Measurements from ENCODE around the gene HDLBP. TPM values are rescaled to one million over a fixed set of nuclear protein-coding genes. Genes with fewer than 3 reads are reported as not detected.

The HDLBP gene
- total RNA-seq, 1 donor from 2014 or later = 405 TPM

- H3K36me3 ChIP-seq (ENCODE audit: control insufficient read depth, insufficient read depth, low read length) = no peaks in the 10 kb centered on the region
- TF ChIP-seq CTCF (IDR thresholded peaks at IDR 0.05; ENCODE audit: insufficient read depth, low read length, poor library complexity, severe bottlenecking) = no peak
- no peak for DNase-seq (ENCODE audit: low read depth)
- peak overlapping the region; percentile 72 for H3K4me3 ChIP-seq (ENCODE audit: low read depth, low read length)
- no peaks in the 10 kb centered on the region for H3K27me3 ChIP-seq (ENCODE audit: control insufficient read depth, insufficient read depth, low read length)
These were observed 1.9 kb upstream of the HDLBP start for GRCh38 chr2:241317391-241317790.

- DNase-seq (ENCODE audit: low read depth) = no peak
- Histone ChIP-seq H3K4me3 (ENCODE audit: low read depth, low read length) (peak overlapping the region; percentile 72), H3K27me3 (ENCODE audit: control insufficient read depth, insufficient read depth, low read length) (no peaks in the 10 kb centered on the region), H3K36me3 (ENCODE audit: control insufficient read depth, insufficient read depth, low read length) (no peaks in the 10 kb centered on the region)
- TF ChIP-seq CTCF (IDR thresholded peaks at IDR 0.05; ENCODE audit: insufficient read depth, low read length, poor library complexity, severe bottlenecking) = no peak
These were observed 1.4 kb upstream of the HDLBP start for GRCh38 chr2:241316825-241317224.

GRCh38 chr2:241315879-241316631 lies 583 bp upstream of the HDLBP start, which contains the start of gene SEPTIN2:
TSS of gene SEPTIN2 (plus strand) at chr2:241315925. CDS start at chr2:241324233, 8,308 bp downstream.
- Histone ChIP-seq H3K4me3 (ENCODE audit: low read depth, low read length) (peak within 1 kb of the TSS; percentile 72), H3K36me3 (ENCODE audit: control insufficient read depth, insufficient read depth, low read length) (no peaks in the 10 kb centered on the region), H3K27me3 (ENCODE audit: control insufficient read depth, insufficient read depth, low read length) (no peaks in the 10 kb centered on the region)
- no peak for TF ChIP-seq CTCF (IDR thresholded peaks at IDR 0.05; ENCODE audit: insufficient read depth, low read length, poor library complexity, severe bottlenecking)
- DNase-seq (ENCODE audit: low read depth) = no peak

- H3K4me3 ChIP-seq (ENCODE audit: low read depth, low read length) = peak overlapping the region; percentile 63
- DNase-seq (ENCODE audit: low read depth) = no peak
- H3K27me3 ChIP-seq (ENCODE audit: control insufficient read depth, insufficient read depth, low read length) = no peaks in the 10 kb centered on the region
- TF ChIP-seq CTCF (IDR thresholded peaks at IDR 0.05; ENCODE audit: insufficient read depth, low read length, poor library complexity, severe bottlenecking) = no peak
- H3K36me3 ChIP-seq (ENCODE audit: control insufficient read depth, insufficient read depth, low read length) = no peaks in the 10 kb centered on the region
These were observed 1.0 kb downstream of the HDLBP start for GRCh38 chr2:241314226-241315092.

- TF ChIP-seq CTCF (IDR thresholded peaks at IDR 0.05; ENCODE audit: insufficient read depth, low read length, poor library complexity, severe bottlenecking) = no peak
- H3K36me3 ChIP-seq (ENCODE audit: control insufficient read depth, insufficient read depth, low read length) = no peaks in the 10 kb centered on the region
- no peak for DNase-seq (ENCODE audit: low read depth)
- H3K4me3 ChIP-seq (ENCODE audit: low read depth, low read length) = peak overlapping the region; percentile 63
- no peaks in the 10 kb centered on the region for H3K27me3 ChIP-seq (ENCODE audit: control insufficient read depth, insufficient read depth, low read length)
These were observed 1.9 kb downstream of the HDLBP start for GRCh38 chr2:241313543-241314095.

Measured in kidney epithelial cell (primary cell).